OCI-LY7 (cell line): ENCODE measurements around the gene CST7.

Experiments used
- CTCF ChIP-seq: fragments of 200-600 bp; sonication (generic); conservative IDR thresholded peaks from 2 replicates; pipeline ENCODE4 v1.5.1; 2014; ENCODE audit warnings: mild to moderate bottlenecking, antibody characterized with exemption, low read length, moderate library complexity, mixed read lengths
- EZH2phosphoT487 ChIP-seq: fragments of 200-600 bp; sonication (generic); IDR thresholded peaks from 2 replicates; pipeline ENCODE4 v1.6.1; 2018; ENCODE audit warnings: low read depth, borderline replicate concordance, mild to moderate bottlenecking, mixed run types, antibody characterized with exemption, low read length, moderate library complexity, mixed read lengths

GRCh38 chr20:24995741-24996448 lies 46.8 kb downstream of the CST7 start:
- no peak for TF ChIP-seq CTCF
- no peak for TF ChIP-seq EZH2phosphoT487
